HepG2 (cell line): ENCODE measurements around the gene CALD1. TPM values are rescaled to one million over a fixed set of nuclear protein-coding genes. Genes with fewer than 3 reads are reported as not detected.

ENCODE experiments used
- ATAC-seq: fragments of 200-7000 bp; cut with Tn5 transposase; 3 replicates; pipeline ENCODE4 v1.9.1; 2020; ENCODE audit warnings: mild to moderate bottlenecking, moderate library complexity
- BruUV-seq: library from RNA; stranded (reverse); fragments of 400-500 nt; replicated peaks from 2 replicates; lab custom pipeline; 2021; lab: Mats Ljungman, UMichigan
- CTCF ChIA-PET: fragments of 300-600 bp; formaldehyde crosslinking; extraction: SDS; loops from one replicate; lab custom pipeline; 2021; ENCODE audit warnings: low total read pairs, inconsistent platforms, low intra/inter-chr PET ratio; lab: Yijun Ruan, JAX
- POLR2A ChIA-PET: fragments of 350-600 bp; sonication (Branson Sonifier 250); formaldehyde crosslinking; loops from one replicate; lab custom pipeline; 2020; ENCODE audit warnings: antibody characterized with exemption, inconsistent platforms; lab: Yijun Ruan, JAX
- DNase-seq: peaks from one replicate; pipeline ENCODE4 v3.0.0-alpha.2; 2015; ENCODE audit warnings: low spot score
- FAIRE-seq: peaks from 3 replicates; lab custom pipeline; 2011; peaks lifted over from hg19 to GRCh38; lab: Jason Lieb, UNC
- H2AFZ ChIP-seq: one replicate; pipeline ENCODE4 v1.6.1; 2011; ENCODE audit warnings: low read length, inconsistent platforms
- H3K27ac ChIP-seq: fragments of 300-600 bp; 3 replicates; pipeline ENCODE4 v1.8.0; 2011; ENCODE audit warnings: mixed run types, mild to moderate bottlenecking, mixed read lengths, low read length, inconsistent platforms; ENCODE audit not compliant: insufficient read depth; ENCODE audit errors: extremely low read length
- H3K27me3 ChIP-seq, 2 experiments: fragments of 200-600 bp in 1 of 2; 2 replicates in 1 of 2; 3 replicates in 1 of 2; pipeline versions ENCODE4 v1.6.0 to v1.8.0; 2011; ENCODE audit warnings: low read length in 2 of 2, mild to moderate bottlenecking in 2 of 2, moderate library complexity in 2 of 2, inconsistent platforms in 1 of 2; ENCODE audit not compliant: insufficient read depth in 2 of 2, control insufficient read depth in 1 of 2
- H3K36me3 ChIP-seq, 2 experiments: fragments of 200-600 bp in 1 of 2; replicated peaks in 1 of 2; 2 replicates in 1 of 2; 3 replicates in 1 of 2; pipeline versions ENCODE4 v1.5.1 to v1.8.0; 2011; ENCODE audit warnings: low read length in 2 of 2, inconsistent platforms in 1 of 2; ENCODE audit not compliant: insufficient read depth in 2 of 2, control insufficient read depth in 1 of 2
- H3K4me1 ChIP-seq: 2 replicates; pipeline ENCODE4 v1.5.1; 2012; ENCODE audit warnings: low read length, inconsistent platforms; ENCODE audit not compliant: insufficient read depth
- H3K4me2 ChIP-seq: 2 replicates; pipeline ENCODE4 v1.6.0; 2011; ENCODE audit warnings: low read depth, low read length, inconsistent platforms
- H3K4me3 ChIP-seq, 3 experiments: fragments of 200-600 bp in 1 of 3; sonication (generic), shearing (Covaris generic) in 1 of 3; replicated peaks in 1 of 3; 2 replicates each; pipeline ENCODE4 v1.5.1; 2011 to 2016; ENCODE audit warnings: low read length in 3 of 3, inconsistent platforms in 2 of 3, low read depth in 2 of 3, mild to moderate bottlenecking in 2 of 3, control low read depth in 1 of 3, mixed read lengths in 1 of 3; ENCODE audit not compliant: insufficient read depth in 1 of 3
- H3K79me2 ChIP-seq: one replicate; pipeline ENCODE4 v1.6.1; 2011; ENCODE audit warnings: low read length, inconsistent platforms; ENCODE audit not compliant: insufficient read depth
- H3K9ac ChIP-seq: 2 replicates; pipeline ENCODE4 v1.6.0; 2011; ENCODE audit warnings: mild to moderate bottlenecking, low read depth, low read length, inconsistent platforms; ENCODE audit not compliant: insufficient read depth
- H3K9me3 ChIP-seq: 2 replicates; pipeline ENCODE4 v1.5.1; 2012; ENCODE audit warnings: mild to moderate bottlenecking, low read length
- H4K20me1 ChIP-seq: 2 replicates; pipeline ENCODE4 v1.6.0; 2011; ENCODE audit warnings: inconsistent platforms, mild to moderate bottlenecking, low read length, moderate library complexity; ENCODE audit not compliant: insufficient read depth
- FOXK2 ChIP-seq: fragments of 450-650 bp; IDR thresholded peaks from 2 replicates; pipeline ENCODE4 v1.6.1; 2016
- HDAC1 ChIP-seq: sonication (generic); formaldehyde crosslinking; IDR thresholded peaks from 2 replicates; pipeline ENCODE4 v1.5.1; 2020; ENCODE audit warnings: mild to moderate bottlenecking, missing genetic modification reagents
- HOXA3 ChIP-seq: sonication (generic); formaldehyde crosslinking; IDR thresholded peaks from 2 replicates; pipeline ENCODE4 v1.5.0; 2020; ENCODE audit warnings: missing genetic modification reagents
- JARID2 ChIP-seq: sonication (generic); formaldehyde crosslinking; IDR thresholded peaks from 2 replicates; pipeline ENCODE4 v1.8.1; 2023; ENCODE audit warnings: missing genetic modification reagents, inconsistent platforms; ENCODE audit not compliant: insufficient replicate concordance
- LCORL ChIP-seq, 2 experiments: fragments of 450-650 bp in 1 of 2; sonication (generic) in 1 of 2; formaldehyde crosslinking in 1 of 2; IDR thresholded peaks; 2 replicates each; pipeline versions ENCODE4 v1.5.0 to v1.6.1; 2017 to 2020; ENCODE audit warnings: antibody characterized with exemption in 1 of 2, missing genetic modification reagents in 1 of 2
- NR2C2 ChIP-seq: sonication (generic); formaldehyde crosslinking; IDR thresholded peaks from 2 replicates; pipeline ENCODE4 v1.4.0; 2020; ENCODE audit warnings: missing genetic modification reagents, mild to moderate bottlenecking, moderate library complexity, borderline replicate concordance
- PRPF4 ChIP-seq: fragments of 200-400 bp; formaldehyde crosslinking; IDR thresholded peaks from 2 replicates; pipeline ENCODE4 v1.6.1; 2016; ENCODE audit warnings: low read length, low read depth; ENCODE audit not compliant: poor library complexity, severe bottlenecking
- RORA ChIP-seq: sonication (generic); formaldehyde crosslinking; IDR thresholded peaks from 2 replicates; pipeline ENCODE4 v1.5.0; 2020; ENCODE audit warnings: mild to moderate bottlenecking, missing genetic modification reagents, moderate library complexity
- SCMH1 ChIP-seq: sonication (generic); formaldehyde crosslinking; IDR thresholded peaks from 2 replicates; pipeline ENCODE4 v1.9.0; 2021; ENCODE audit warnings: missing genetic modification reagents, mild to moderate bottlenecking, borderline replicate concordance
- TARDBP ChIP-seq: sonication (generic); formaldehyde crosslinking; IDR thresholded peaks from 2 replicates; pipeline ENCODE4 v1.8.0; 2022; ENCODE audit warnings: mild to moderate bottlenecking, missing genetic modification reagents
- U2AF2 ChIP-seq: fragments of 200-400 bp; formaldehyde crosslinking; IDR thresholded peaks from 2 replicates; pipeline ENCODE4 v1.6.1; 2017; ENCODE audit warnings: low read depth, mild to moderate bottlenecking, low read length
- ZFP36L2 ChIP-seq: sonication (generic); formaldehyde crosslinking; IDR thresholded peaks from 2 replicates; pipeline ENCODE4 v1.4.0; 2020; ENCODE audit warnings: missing genetic modification reagents
- ZFP37 ChIP-seq: sonication (generic); formaldehyde crosslinking; IDR thresholded peaks from 2 replicates; pipeline ENCODE4 v1.4.0; 2020; ENCODE audit warnings: missing genetic modification reagents, borderline replicate concordance
- ZFP82 ChIP-seq: sonication (generic); formaldehyde crosslinking; IDR thresholded peaks from 2 replicates; pipeline ENCODE4 v1.5.1; 2020; ENCODE audit warnings: mild to moderate bottlenecking, missing genetic modification reagents, borderline replicate concordance
- ZNF331 ChIP-seq: sonication (generic); formaldehyde crosslinking; IDR thresholded peaks from 2 replicates; pipeline ENCODE4 v1.4.0; 2020; ENCODE audit warnings: missing genetic modification reagents
- ZNF484 ChIP-seq: sonication (generic); formaldehyde crosslinking; IDR thresholded peaks from 2 replicates; pipeline ENCODE4 v1.5.1; 2020; ENCODE audit warnings: mild to moderate bottlenecking, low read depth, missing genetic modification reagents, borderline replicate concordance
- ZNF720 ChIP-seq: sonication (generic); formaldehyde crosslinking; IDR thresholded peaks from 2 replicates; pipeline ENCODE4 v1.4.0; 2020; ENCODE audit warnings: missing genetic modification reagents
- WGBS: methylation state at CpG from one replicate; pipeline ENCODE4 v1.1.6; 2017; ENCODE audit warnings: low lambda C conversion rate; 5-methylcytosine and 5-hydroxymethylcytosine counted together
- in situ Hi-C: cut with HindIII; loops from 2 replicates; pipeline ENCODE4 v1.10.0; 2017; ENCODE audit warnings: low pct_unique_long_range_greater_than_20kb; ENCODE audit not compliant: extremely low pct_ligation_motif_present
- intact Hi-C: fragments of 100-400 bp; cut with micrococcal nuclease; formaldehyde crosslinking; loops from one replicate; pipeline ENCODE4 v1.10.0; 2022; ENCODE audit not compliant: unreplicated experiment
- polyA plus RNA-seq, 8 experiments: library from polyadenylated mRNA; depleted of rRNA in 3 of 8; stranded (reverse) in 7 of 8; unstranded in 1 of 8; fragments of >200 nt; fragmentation: Illumina TruSeq in 4 of 8; extraction: Trizol in 4 of 8; gene quantifications; 2 replicates each; pipeline versions ENCODE4 v1.2.1 to v1.2.3, GENCODE V29; 2011 to 2016; ENCODE audit warnings: low read depth in 4 of 8, missing spikeins in 1 of 8, mixed read lengths in 1 of 8; ENCODE audit not compliant: insufficient read depth in 1 of 8
- total RNA-seq, 5 experiments: library from RNA; depleted of rRNA; stranded (reverse); fragments of >200 nt; fragmentation: Illumina TruSeq; extraction: Trizol; gene quantifications; 2 replicates each; pipeline ENCODE4 v1.2.3, GENCODE V29; 2016; ENCODE audit warnings: low read depth in 1 of 5
- TF ChIP-seq, protein P1 (sequence below): sonication (generic); formaldehyde crosslinking; IDR thresholded peaks from 2 replicates; pipeline ENCODE4 v1.5.0; 2020; ENCODE audit warnings: mild to moderate bottlenecking, missing genetic modification reagents, borderline replicate concordance
- TF ChIP-seq, protein P2 (sequence below): sonication (generic); formaldehyde crosslinking; IDR thresholded peaks from 2 replicates; pipeline ENCODE4 v1.4.0; 2020; ENCODE audit warnings: mild to moderate bottlenecking, missing genetic modification reagents
- TF ChIP-seq, protein P3 (sequence below): sonication (generic); formaldehyde crosslinking; IDR thresholded peaks from 2 replicates; pipeline ENCODE4 v1.5.1; 2020; ENCODE audit warnings: mild to moderate bottlenecking, moderate library complexity, missing genetic modification reagents

The CALD1 gene
- total and polyA plus RNA-seq, 2 of the 13 experiments (the other 11 are each of a cell fraction or from before 2014, with no cell fraction given): 53.0 to 112 TPM

DNA sequence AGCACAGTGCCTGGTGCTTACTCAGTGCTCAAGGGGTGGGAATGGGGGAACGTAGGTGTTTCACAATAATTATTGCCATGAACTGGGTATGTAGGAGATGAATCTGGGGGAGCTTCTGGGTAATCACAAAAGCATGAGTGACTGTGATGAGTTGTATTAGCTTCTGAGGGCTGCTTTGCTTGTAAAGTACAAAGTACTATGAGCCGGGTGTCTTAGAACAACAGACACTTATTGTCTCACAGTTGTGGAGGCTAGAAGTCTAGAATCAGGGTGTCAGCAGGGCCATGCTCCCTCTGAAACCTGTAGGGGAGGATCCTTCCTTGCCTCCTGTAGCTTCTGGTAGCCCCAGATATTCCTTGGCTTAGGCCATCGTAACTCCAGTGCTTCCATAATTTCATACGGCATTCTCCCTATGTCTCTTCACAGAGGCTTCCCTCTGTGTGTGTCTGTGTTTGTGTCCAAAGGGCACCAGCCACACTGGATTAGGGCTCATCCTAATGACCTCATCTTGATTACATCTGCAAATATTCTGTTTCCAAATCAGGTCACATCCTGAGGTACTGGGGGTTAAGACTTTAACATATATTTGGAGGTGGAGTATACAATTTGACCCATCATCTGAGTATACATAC, 122.1 kb downstream of the CALD1 start (continued):
- TF ChIP-seq HOXA3 (CRISPR knock-in tag) (peak; percentile 75), U2AF2 (no peak), ZFP37 (CRISPR knock-in tag) (no peak), LCORL (IDR thresholded peaks at IDR 0.05) (no peak), LCORL (CRISPR knock-in tag; IDR thresholded peaks at IDR 0.05) (peak; percentile 72), RORA (no peak), ZNF720 (no peak), TARDBP (CRISPR knock-in tag) (peak; percentile 76), FOXK2 (no peak)
- TF ChIP-seq, protein P1, sequence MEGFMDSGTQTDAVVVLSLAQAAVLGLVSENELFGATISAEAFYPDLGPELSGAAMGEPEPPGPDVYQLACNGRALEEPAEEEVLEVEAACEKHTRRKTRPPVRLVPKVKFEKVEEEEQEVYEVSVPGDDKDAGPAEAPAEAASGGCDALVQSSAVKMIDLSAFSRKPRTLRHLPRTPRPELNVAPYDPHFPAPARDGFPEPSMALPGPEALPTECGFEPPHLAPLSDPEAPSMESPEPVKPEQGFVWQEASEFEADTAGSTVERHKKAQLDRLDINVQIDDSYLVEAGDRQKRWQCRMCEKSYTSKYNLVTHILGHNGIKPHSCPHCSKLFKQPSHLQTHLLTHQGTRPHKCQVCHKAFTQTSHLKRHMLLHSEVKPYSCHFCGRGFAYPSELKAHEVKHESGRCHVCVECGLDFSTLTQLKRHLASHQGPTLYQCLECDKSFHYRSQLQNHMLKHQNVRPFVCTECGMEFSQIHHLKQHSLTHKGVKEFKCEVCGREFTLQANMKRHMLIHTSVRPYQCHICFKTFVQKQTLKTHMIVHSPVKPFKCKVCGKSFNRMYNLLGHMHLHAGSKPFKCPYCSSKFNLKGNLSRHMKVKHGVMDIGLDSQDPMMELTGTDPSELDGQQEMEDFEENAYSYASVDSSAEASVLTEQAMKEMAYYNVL: 0 out of 2 replicates have a peak, but pooled peaks have one; percentile 66

DNA sequence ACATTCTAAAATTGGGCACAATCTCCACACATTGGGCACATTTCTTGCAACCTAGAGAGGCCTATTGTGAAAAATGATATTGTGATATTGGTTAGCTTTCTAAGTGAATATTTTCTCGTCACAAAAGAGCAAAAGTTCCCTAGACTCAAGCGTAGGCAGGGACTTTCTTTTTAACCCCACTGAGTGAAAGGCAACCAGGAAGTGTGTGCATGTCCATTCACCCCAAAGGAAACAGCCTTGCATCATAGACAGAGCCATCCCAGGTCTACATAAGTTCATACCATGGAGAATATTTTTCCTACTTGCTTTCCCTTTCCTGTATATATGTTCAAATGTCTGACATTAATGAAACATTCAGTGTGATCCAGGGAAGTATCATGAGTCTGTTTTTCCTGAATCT, 122.6 kb downstream of the CALD1 start:
- Histone ChIP-seq H2AFZ (no peak overlapping the region), H3K27ac (peak overlapping the region; percentile 98), H3K4me3 (peak overlapping the region in 2 of 3 experiments; percentile 52 to 67; a peak in 2 of 6 replicates), H3K79me2 (peaks cover 98% of the 10 kb centered on the region), H3K27me3 (no peaks in the 10 kb centered on the region), H3K9ac (peak overlapping the region; percentile 84), H4K20me1 (no peaks in the 10 kb centered on the region), H3K4me1 (peaks cover 94% of the 10 kb centered on the region), H3K9me3 (no peaks in the 10 kb centered on the region), H3K4me2 (peak overlapping the region; percentile 95), H3K36me3 (peaks cover 0 to 5% of the 10 kb centered on the region in 2 experiments; a peak in 1 of 5 replicates)
- intact Hi-C loops (loop anchor here (5.0 kb wide), 2 partner anchors 90 to 245 kb away; partner anchors contain the start of gene TMEM140), in situ Hi-C loops (no loop called here)
- BruUV-seq: no TSS peak
- 23% methylated on average over 2 of the region's 2 CpGs for WGBS
- DNase-seq (no peak), ATAC-seq (peak; percentile 38), FAIRE-seq (no peak)
- ChIA-PET POLR2A (interaction anchor here (0.7 to 2.1 kb wide), 6 partner anchors 9 to 90 kb away, joined by 4 to 17 read pairs (median 6); no protein-coding TSS in a partner anchor), CTCF (no interaction called here)
- TF ChIP-seq ZNF484 (CRISPR knock-in tag) (no peak), HDAC1 (CRISPR knock-in tag) (peak; percentile 7; the same call in 1 of the 2 replicates), ZFP82 (CRISPR knock-in tag) (no peak; the same call in 1 of the 2 replicates), ZFP36L2 (CRISPR knock-in tag) (no peak), PRPF4 (no peak), SCMH1 (no peak), ZNF331 (CRISPR knock-in tag) (no peak), JARID2 (CRISPR knock-in tag) (no peak), NR2C2 (CRISPR knock-in tag) (0 out of 2 replicates have a peak, but pooled peaks have one; percentile 11)
- TF ChIP-seq, protein P2, sequence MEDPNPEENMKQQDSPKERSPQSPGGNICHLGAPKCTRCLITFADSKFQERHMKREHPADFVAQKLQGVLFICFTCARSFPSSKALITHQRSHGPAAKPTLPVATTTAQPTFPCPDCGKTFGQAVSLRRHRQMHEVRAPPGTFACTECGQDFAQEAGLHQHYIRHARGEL (CRISPR knock-in tag): no peak
- TF ChIP-seq, protein P3, sequence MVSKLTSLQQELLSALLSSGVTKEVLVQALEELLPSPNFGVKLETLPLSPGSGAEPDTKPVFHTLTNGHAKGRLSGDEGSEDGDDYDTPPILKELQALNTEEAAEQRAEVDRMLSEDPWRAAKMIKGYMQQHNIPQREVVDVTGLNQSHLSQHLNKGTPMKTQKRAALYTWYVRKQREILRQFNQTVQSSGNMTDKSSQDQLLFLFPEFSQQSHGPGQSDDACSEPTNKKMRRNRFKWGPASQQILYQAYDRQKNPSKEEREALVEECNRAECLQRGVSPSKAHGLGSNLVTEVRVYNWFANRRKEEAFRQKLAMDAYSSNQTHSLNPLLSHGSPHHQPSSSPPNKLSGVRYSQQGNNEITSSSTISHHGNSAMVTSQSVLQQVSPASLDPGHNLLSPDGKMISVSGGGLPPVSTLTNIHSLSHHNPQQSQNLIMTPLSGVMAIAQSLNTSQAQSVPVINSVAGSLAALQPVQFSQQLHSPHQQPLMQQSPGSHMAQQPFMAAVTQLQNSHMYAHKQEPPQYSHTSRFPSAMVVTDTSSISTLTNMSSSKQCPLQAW (CRISPR knock-in tag): no peak
